ENCODE results near the gene REPIN1.

DNA sequence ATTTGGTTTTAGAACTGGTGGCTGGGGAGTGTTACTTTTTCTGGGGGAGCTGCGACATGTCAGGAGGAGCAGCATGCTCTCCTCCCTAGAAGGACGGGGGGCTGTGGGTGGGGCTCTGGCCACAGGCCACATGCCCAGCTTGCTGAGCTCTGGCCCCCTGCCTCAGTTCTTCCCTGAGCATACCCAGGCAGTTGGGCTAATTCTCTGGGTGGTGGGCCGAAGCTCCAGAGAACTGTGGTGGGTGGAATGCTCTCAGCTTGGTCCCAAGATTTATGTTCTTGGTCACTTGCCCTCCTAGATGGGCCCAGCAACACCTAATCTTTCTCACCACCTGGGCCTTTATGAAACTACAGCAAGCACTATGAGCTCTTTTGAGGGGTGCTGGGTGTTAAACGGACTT, 5.4 kb downstream of the REPIN1 start:
- TF ChIP-seq, protein P1, sequence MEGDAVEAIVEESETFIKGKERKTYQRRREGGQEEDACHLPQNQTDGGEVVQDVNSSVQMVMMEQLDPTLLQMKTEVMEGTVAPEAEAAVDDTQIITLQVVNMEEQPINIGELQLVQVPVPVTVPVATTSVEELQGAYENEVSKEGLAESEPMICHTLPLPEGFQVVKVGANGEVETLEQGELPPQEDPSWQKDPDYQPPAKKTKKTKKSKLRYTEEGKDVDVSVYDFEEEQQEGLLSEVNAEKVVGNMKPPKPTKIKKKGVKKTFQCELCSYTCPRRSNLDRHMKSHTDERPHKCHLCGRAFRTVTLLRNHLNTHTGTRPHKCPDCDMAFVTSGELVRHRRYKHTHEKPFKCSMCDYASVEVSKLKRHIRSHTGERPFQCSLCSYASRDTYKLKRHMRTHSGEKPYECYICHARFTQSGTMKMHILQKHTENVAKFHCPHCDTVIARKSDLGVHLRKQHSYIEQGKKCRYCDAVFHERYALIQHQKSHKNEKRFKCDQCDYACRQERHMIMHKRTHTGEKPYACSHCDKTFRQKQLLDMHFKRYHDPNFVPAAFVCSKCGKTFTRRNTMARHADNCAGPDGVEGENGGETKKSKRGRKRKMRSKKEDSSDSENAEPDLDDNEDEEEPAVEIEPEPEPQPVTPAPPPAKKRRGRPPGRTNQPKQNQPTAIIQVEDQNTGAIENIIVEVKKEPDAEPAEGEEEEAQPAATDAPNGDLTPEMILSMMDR (IDR thresholded peaks at IDR 0.05): no peak
- no peak for TF ChIP-seq POLR2A (IDR thresholded peaks at IDR 0.05)
